HG03571 (cell line): Measurements from ENCODE around the gene PHAX.
"Not testable (repeated sequence)": the region's sequence is repeated elsewhere in the genome, so short reads cannot be mapped to it uniquely, and the experiment has no call there.

Source experiments
- ATAC-seq: cut with Tn5 transposase; IDR thresholded peaks from one replicate; pipeline ENCODE4 v1.9.1; 2021; ENCODE audit not compliant: unreplicated experiment

PHAX gene

DNA sequence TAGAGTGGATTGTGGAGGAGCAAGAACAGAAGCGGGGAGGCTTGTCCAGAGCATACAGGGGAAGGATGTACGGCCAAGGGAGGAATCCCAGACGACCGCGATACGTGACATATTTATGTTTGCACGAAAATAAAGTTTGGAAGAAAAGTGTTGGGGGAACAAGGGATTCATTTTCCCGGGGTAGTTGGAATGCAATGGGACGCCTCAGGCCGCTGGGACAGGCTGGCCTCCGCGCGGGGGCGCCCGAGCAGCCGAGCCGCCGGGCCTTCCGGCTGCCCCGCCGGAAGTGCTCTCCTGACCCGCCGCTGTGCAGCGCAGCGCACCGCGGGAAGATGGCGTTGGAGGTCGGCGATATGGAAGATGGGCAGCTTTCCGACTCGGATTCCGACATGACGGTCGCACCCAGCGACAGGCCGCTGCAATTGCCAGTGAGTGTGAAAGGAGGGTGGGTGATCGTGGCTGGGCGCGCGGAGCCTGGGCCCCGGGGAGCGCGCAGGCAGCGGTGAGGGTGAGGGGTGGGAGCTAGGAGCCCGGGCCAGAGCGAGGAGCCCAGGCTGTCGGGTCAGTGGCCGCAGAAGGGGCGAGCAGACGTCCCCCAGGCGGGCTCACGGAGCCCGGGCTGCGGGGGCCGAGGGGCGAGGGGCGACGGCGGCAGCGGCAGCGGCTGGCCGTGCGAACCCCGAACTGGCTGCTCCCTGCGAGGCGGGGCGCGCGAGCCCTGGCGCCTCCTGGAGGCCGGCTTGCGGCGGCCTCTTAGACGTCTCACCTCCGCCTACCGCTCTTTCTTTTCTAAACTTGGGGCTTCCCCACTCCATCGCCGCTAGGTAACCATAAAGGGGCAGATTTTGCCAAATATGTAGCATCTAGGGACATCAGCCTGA, at the start of gene PHAX:
TSS of gene PHAX (plus strand) at position 317 of the 881 bp plus-strand sequence. CDS start at position 333, 16 bp downstream.
- ATAC-seq = peak; percentile 97

DNA sequence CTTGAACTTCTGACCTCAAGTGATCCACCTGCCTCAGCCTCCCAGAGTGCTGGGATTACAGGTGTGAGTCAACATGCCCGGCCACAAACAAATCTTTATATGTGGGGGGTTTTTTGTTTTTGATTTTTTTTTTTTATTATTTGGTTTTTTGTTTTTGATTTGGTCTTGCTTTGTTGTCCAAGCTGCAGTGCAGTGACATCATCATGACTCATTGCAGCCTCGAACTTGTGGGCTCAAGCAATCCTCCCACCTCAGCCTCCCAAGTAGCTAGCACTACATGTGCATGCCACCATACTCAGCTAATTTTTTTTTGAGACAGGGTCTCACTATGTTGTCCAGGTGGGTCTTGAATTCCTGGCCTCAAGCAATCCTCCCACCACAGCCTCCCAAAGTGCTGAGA, 48.1 kb upstream of the PHAX start:
- ATAC-seq = no peak

GRCh38 chr5:126555101-126555500, 45.6 kb upstream of the PHAX start:
- ATAC-seq = not testable (repeated sequence)

DNA sequence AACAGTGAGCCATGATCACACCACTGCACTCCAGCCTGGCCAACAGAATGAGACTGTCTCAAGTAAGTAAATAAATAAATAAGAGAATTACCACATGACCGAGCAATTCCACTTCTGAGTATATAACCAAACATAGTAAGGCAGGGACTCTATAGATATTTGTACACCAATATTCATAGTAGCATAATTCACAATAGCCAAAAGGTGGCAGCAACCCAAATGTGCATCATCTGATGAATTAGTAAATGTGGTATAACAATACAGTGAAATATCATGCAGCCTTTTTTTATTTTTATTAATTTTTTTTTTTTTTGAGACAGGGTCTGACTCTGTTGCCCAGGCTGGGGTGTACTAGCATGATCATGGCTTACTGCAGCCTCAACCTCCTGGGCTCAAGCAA, 38.8 kb upstream of the PHAX start:
- ATAC-seq = no peak

- peak; percentile 89 for ATAC-seq
These were observed 37.9 kb upstream of the PHAX start for GRCh38 chr5:126562823-126563222.

DNA sequence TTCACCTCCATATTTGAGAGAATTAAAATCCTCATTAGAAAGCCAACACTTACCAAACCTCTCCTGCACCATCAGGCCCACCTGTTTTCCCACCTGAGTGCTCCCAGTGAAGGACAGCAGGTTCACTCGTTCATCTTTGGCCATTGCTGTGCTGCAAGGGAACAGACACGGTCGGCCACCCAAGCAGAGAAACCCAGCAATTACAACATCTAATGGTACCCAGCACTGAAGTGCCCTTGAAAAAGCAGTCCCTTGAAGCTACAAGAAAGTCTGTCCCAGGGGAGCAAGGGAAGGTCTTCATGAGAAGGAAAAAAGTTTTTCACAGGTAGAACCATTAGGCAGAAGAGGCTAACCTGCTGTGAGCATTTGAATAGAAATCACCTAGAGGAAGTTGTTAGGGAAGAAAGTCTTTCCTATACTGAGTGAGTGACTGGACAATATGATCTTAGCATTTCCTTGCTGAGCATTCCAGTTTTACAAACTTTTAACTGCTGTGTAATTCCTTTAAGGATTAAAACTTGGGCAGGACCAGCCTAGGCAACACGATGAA, 32.5 kb upstream of the PHAX start:
- no peak for ATAC-seq

DNA sequence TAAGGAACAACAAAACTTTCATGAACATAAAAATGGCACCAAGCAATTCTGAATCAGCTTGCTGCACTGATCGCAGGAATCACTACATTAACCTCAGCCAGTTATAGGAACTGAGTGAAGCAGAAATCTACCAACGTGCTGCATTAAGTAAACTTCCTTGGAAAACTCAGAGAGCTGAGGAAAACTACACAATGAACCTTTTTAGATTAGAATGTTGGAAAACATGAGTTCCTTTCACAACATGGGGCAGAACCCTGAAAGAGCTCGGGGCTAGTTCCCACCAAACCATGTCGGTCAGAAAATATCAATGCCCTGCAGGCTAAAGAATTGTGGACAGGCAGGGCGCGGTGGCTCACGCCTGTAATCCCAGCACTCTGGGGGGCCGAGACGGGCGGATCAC, 25.1 kb upstream of the PHAX start:
- ATAC-seq = no peak

DNA sequence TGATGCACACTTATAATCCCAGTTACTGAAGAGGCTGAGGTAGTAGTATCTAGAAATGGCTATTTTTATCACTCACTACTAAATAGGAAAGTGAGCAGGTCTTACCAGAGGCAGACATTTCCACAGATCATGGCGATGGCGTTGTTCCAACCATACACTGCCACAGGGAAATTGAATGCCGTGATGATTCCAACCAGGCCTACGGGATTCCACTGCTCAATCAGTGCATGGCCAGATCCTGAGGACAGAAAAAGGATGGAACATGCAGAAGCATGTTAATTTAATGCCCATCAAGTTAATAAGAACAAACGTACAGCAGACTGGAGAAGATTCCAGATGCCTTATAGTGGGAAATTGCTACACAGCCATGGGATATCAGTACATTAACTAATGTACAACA, 23.8 kb upstream of the PHAX start:
- ATAC-seq = no peak

DNA sequence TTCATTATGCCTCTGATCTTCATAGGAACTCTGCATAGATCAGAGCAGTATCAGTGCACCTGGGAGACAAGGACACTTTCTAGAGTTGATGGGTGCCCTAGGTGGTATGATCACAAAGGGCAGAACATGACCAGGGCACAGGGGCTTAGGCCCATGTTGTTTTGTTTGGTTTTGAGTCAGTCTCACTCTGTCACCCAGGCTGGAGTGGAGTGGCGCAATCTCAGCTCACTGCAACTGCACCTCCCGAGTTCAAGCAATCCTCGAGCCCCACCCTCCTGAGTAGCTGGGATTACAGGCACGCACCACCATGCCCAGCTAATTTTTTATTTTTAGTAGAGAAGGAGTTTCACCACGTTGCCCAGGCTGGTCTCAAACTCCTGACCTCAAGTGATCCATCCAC, 23.3 kb upstream of the PHAX start:
- ATAC-seq = no peak

DNA sequence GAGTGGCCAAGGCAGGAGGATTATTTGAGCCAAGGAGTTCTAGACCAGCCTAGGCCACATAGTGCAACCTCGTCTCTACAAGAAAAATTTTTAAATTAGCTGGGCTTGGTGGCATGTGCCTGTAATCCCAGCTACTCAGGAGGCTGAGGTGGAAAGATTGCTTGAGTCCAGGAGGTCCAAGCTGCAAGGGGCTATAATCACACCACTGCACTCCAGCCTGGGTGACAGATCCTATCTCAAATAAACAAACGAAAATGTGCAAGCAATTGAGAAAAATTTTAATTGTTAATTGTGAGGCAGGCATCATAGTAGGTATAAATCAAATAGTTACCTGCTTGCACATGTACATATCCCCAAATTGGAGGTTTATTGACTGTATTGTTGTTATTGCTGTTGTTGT, 21.0 kb upstream of the PHAX start:
- no peak for ATAC-seq

GRCh38 chr5:126583761-126584160, 17.0 kb upstream of the PHAX start:
- ATAC-seq = no peak

DNA sequence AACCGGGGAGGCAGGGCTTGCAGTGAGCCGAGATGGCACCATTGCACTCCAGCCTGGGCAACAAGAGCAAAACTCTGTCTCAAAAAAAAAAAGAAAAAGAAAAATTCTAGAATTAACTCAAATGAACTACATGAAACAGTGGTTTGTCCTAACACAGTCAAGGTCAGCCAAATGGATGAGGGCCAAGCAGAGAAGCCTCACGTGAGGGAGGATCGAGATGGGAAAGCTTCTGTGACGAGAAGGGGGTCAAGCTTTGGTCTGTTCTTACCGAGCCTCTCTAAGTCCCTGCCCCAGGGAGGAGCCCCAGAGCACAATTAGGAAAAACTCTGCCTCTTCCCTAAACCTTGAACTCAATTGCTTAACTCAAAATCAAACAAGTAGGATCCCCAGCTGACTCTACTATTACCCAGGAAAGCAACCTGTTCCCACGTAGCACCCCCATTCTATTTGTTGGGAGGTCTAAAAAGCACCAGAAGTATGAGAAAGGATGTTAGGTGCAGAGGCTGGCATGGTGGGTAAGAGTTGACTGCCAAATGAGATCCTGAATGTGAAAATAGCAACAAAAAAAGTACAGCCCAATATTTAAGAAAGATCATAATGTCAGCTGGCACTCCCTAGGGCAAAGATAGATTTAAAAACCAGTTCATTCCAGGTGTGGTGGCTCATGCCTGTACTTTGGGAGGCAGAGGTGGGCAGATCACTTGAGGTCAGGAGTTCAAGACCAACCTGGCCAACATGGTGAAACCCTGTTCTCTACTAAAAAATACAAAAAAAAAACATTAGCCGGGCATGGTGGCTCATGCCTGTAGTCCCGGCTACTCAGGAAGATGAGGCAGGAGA, 13.0 kb upstream of the PHAX start:
- no peak for ATAC-seq

DNA sequence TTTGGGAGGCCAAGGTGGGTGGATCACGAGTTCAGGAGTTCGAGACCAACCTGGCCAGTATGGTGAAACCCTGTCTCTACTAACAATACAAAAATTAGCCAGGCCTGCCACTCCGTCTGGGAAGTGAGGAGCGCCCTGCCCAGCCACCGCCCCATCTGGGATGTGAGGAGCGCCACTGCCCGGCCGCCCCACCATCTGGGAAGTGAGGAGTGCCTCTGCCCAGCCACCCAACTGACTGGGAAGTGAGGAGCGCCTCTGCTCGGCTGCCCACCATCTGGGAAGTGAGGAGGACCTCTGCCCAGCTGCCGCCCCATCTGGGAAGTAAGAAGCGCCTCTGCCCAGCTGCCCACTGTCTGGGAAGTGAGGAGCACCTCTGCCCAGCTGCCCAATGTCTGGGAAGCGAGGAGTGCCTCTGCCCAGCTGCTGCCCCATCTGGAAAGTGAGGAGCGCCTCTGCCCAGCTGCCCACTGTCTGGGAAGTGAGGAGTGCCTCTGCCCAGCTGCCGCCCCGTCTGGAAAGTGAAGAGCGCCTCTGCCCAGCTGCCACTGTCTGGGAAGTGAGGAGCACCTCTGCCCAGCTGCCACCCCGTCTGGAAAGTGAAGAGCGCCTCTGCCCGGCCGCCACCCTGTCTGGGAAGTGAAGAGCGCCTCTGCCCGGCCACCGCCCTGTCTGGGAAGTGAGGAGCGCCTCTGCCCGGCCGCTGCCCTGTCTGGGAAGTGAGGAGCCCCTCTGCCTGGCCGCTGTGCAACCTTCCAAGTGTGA, 11.0 kb upstream of the PHAX start:
- no peak for ATAC-seq

DNA sequence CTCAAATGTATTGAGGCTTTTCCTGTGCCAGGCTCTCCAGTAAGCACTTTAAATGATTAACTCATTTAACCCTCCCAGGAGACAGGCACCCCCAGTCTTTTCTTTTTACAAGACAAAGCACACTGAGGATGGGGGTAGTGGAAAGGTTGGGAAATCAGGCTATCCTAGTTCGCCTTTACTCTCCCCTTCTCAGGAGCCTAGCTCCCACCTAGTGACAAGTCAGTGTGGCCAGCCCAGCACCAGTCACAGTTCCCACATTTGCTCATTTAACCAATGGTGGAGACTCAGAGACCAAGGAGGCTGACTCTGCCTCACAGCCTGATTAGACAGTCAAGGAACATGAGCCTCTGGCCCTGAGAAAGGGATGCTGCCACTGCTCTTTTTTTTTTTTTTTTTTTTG, 9.2 kb upstream of the PHAX start:
- no peak for ATAC-seq

- peak; percentile 67 for ATAC-seq
These were observed 5.8 kb upstream of the PHAX start, which contains the start of gene ALDH7A1 for GRCh38 chr5:126594748-126595485. Gene ALDH7A1, minus strand, starts transcription at chr5:126595219. Its CDS starts 21 bp downstream, at chr5:126595198.

DNA sequence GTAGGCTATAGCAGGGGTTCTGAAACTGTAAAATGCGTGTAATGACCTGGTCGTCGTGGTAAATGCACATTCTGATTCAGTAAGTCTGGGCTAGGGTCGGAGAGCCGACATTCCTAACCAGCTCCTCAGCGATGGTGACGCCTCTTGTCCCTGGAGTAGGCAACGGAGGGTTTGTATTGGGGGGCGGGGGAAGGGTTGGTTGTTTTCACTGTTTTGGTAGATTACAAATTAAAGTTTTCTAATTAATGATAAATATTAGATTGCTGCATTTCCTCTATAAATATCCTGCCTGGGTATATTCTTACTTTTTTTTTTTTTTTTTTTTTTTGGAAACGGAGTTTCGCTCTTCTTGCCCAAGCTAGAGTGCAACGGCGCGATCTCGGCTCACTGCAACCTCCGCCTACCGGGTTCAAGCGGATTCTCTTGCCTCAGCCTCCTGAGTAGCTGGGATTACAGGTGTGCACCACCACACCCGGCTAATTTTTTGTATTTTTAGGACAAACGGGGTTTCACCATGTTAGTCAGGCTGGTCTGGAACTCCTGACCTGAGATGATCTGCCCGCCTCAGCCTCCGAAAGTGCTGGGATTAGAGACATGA, 5.2 kb upstream of the PHAX start:
- ATAC-seq = no peak

GRCh38 chr5:126597156-126597555, 3.6 kb upstream of the PHAX start:
- no peak for ATAC-seq

GRCh38 chr5:126599499-126599898, 1.2 kb upstream of the PHAX start:
- ATAC-seq = no peak

DNA sequence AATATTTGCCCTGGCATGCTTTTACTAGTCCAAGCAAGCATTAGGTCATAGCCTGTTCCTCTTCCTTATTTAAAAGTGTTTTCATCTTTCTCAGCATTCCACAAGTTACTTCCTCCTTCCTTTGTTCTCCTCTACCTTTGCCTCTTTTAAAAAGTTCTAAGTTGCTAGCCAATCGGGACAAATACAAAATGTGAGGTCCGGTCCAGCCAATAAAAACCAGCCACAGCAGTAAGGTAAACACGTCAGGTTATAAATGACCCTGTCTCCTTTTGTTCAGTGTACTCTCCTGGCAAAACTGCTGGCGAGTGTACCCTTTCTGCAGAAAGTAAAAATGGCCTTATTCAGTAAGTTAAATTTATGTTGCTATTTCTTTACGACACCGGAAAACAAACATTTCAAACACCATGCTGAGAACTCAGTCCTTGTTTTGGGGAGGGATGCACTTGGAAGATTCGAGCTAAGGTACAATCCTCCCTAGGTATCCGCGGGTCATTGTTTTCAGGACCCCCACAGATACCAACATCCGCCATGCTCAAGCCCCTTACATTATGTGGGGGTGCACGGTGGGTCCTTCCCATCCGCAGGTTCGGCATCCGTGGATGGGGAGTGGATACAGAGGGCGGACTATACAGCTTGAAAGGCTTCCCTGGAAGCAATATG, 646 bp upstream of the PHAX start:
- ATAC-seq = not testable (repeated sequence)
